DND-41 (cell line): ENCODE results near the gene SMYD4.

Experiments
- ATAC-seq: fragments of 200-7000 bp; cut with Tn5 transposase; 3 replicates; pipeline ENCODE4 v1.9.1; 2021; ENCODE audit warnings: low read depth; ENCODE audit not compliant: insufficient read depth
- DNase-seq: peaks from one replicate; pipeline ENCODE4 v3.0.0-alpha.2; 2020
- H2AFZ ChIP-seq: 2 replicates; pipeline ENCODE4 v1.6.0; 2012; ENCODE audit warnings: low read depth, low read length
- H3K27ac ChIP-seq: 2 replicates; pipeline ENCODE4 v1.5.1; 2012; ENCODE audit warnings: low read length, inconsistent platforms
- H3K27me3 ChIP-seq: fragments of 200-600 bp; sonication (generic); 2 replicates; pipeline ENCODE4 v1.6.0; 2012; ENCODE audit warnings: low read length, mild to moderate bottlenecking, inconsistent platforms; ENCODE audit not compliant: insufficient read depth, poor library complexity
- H3K36me3 ChIP-seq: 2 replicates; pipeline ENCODE4 v1.5.1; 2012; ENCODE audit warnings: low read length, inconsistent platforms; ENCODE audit not compliant: insufficient read depth
- H3K4me1 ChIP-seq: 2 replicates; pipeline ENCODE4 v1.5.1; 2012; ENCODE audit warnings: mild to moderate bottlenecking, low read length; ENCODE audit not compliant: insufficient read depth
- H3K4me2 ChIP-seq: 2 replicates; pipeline ENCODE4 v1.6.0; 2012; ENCODE audit warnings: mild to moderate bottlenecking, moderate library complexity, low read length, inconsistent platforms; ENCODE audit not compliant: insufficient read depth
- H3K4me3 ChIP-seq, 2 experiments: fragments of 200-600 bp in 1 of 2; shearing (Covaris generic) in 1 of 2; 2 replicates each; pipeline ENCODE4 v1.5.1; 2012 to 2016; ENCODE audit warnings: inconsistent platforms in 2 of 2, low read length in 2 of 2, mild to moderate bottlenecking in 2 of 2, low read depth in 1 of 2, moderate library complexity in 1 of 2
- H3K79me2 ChIP-seq: 2 replicates; pipeline ENCODE4 v1.6.0; 2012; ENCODE audit warnings: low read length, inconsistent platforms; ENCODE audit not compliant: insufficient read depth
- H3K9ac ChIP-seq: 2 replicates; pipeline ENCODE4 v1.6.0; 2012; ENCODE audit warnings: low read depth, mild to moderate bottlenecking, inconsistent platforms, low read length, moderate library complexity
- H3K9me3 ChIP-seq: 2 replicates; pipeline ENCODE4 v1.5.1; 2012; ENCODE audit warnings: low read length, moderate library complexity, mild to moderate bottlenecking, inconsistent platforms; ENCODE audit not compliant: insufficient read depth, severe bottlenecking
- H4K20me1 ChIP-seq: 2 replicates; pipeline ENCODE4 v1.6.0; 2012; ENCODE audit warnings: low read length; ENCODE audit not compliant: insufficient read depth
- EZH2 ChIP-seq: IDR thresholded peaks from 3 replicates; pipeline ENCODE4 v1.6.1; 2012; ENCODE audit warnings: borderline replicate concordance, low read depth, mild to moderate bottlenecking, moderate library complexity, low read length, inconsistent platforms; ENCODE audit not compliant: severe bottlenecking
- TF ChIP-seq, protein P1 (sequence below): IDR thresholded peaks from 2 replicates; pipeline ENCODE4 v1.5.1; 2012; ENCODE audit warnings: borderline replicate concordance, low read length, moderate library complexity, mild to moderate bottlenecking; ENCODE audit not compliant: poor library complexity, severe bottlenecking; ENCODE audit errors: extremely low read depth

SMYD4 gene

DNA sequence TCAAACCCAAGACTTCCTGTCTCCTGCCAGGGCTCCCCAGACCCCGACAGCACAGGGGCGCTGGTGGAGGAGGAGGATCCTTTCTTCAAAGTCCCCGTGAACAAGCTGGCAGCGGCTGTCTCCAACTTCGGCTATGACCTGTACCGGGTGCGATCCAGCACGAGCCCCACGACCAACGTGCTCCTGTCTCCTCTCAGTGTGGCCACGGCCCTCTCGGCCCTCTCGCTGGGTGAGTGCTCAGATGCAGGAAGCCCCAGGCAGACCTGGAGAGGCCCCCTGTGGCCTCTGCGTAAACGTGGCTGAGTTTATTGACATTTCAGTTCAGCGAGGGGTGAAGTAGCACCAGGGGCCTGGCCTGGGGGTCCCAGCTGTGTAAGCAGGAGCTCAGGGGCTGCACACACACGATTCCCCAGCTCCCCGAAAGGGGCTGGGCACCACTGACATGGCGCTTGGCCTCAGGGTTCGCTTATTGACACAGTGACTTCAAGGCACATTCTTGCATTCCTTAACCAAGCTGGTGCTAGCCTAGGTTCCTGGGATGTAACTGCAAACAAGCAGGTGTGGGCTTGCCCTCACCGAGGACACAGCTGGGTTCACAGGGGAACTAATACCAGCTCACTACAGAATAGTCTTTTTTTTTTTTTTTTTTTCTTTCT lies 59.8 kb downstream of the SMYD4 start:
- Histone ChIP-seq H3K79me2 (no peaks in the 10 kb centered on the region), H3K4me3 (peak overlapping the region in 1 of 2 experiments; percentile 35; a peak in 2 of 4 replicates), H2AFZ (peak overlapping the region; percentile 74), H3K36me3 (no peaks in the 10 kb centered on the region), H3K9me3 (no peaks in the 10 kb centered on the region), H3K4me2 (peak overlapping the region; percentile 51), H4K20me1 (no peaks in the 10 kb centered on the region), H3K4me1 (peaks cover 23% of the 10 kb centered on the region), H3K27ac (peak overlapping the region; percentile 73), H3K27me3 (no peaks in the 10 kb centered on the region), H3K9ac (peak overlapping the region; percentile 42)
- TF ChIP-seq EZH2: no peak
- TF ChIP-seq, protein P1, sequence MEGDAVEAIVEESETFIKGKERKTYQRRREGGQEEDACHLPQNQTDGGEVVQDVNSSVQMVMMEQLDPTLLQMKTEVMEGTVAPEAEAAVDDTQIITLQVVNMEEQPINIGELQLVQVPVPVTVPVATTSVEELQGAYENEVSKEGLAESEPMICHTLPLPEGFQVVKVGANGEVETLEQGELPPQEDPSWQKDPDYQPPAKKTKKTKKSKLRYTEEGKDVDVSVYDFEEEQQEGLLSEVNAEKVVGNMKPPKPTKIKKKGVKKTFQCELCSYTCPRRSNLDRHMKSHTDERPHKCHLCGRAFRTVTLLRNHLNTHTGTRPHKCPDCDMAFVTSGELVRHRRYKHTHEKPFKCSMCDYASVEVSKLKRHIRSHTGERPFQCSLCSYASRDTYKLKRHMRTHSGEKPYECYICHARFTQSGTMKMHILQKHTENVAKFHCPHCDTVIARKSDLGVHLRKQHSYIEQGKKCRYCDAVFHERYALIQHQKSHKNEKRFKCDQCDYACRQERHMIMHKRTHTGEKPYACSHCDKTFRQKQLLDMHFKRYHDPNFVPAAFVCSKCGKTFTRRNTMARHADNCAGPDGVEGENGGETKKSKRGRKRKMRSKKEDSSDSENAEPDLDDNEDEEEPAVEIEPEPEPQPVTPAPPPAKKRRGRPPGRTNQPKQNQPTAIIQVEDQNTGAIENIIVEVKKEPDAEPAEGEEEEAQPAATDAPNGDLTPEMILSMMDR: no peak
- DNase-seq (peak; percentile 50), ATAC-seq (peak; percentile 76)

- H3K79me2 ChIP-seq: no peaks in the 10 kb centered on the region
- TF ChIP-seq EZH2: no peak
- TF ChIP-seq, protein P1: peak; percentile 18
- H3K4me3 ChIP-seq: no peak overlapping the region
- no peak for ATAC-seq
- H3K4me2 ChIP-seq: no peak overlapping the region
- H3K27me3 ChIP-seq: no peaks in the 10 kb centered on the region
- no peak overlapping the region for H3K27ac ChIP-seq
- no peak overlapping the region for H3K9ac ChIP-seq
- no peaks in the 10 kb centered on the region for H3K36me3 ChIP-seq
- H3K4me1 ChIP-seq: peaks cover 49% of the 10 kb centered on the region
- no peak overlapping the region for H2AFZ ChIP-seq
- H3K9me3 ChIP-seq: no peaks in the 10 kb centered on the region
- no peak for DNase-seq
- H4K20me1 ChIP-seq: no peaks in the 10 kb centered on the region
These were observed 62.3 kb downstream of the SMYD4 start for GRCh38 chr17:1767358-1767757.

DNA sequence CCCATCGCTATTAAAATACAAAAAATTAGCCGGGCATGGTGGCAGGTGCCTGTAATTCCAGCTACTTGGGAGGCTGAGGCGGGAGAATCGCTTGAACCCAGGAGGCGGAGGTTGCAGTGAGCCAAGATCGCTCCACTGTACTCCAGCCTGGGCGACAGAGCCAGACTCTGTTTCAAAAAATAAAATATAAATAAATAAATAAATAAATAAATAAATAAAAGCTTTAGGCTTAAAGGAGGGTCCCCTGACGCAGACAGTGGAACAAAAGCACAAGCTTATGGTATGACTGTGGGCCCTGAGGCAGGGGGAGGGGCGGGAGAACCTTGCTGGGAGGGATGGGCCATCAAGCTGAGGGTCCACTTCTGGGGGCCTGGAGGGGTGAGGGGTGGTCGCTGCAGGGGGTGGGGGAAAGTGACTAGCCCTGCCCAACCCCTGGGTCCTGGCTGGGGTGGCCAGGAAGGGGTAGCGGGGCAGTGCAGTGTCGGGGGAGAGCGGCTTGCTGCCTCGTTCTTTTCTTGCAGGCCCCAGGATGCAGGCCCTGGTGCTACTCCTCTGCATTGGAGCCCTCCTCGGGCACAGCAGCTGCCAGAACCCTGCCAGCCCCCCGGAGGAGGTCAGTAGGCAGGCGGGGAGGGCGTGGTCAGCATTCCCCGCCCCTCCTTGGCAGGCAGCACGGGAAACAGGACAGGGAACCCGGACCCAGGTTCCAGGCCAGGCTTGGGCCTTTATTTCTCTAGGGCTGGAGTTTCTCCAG lies 63.1 kb downstream of the SMYD4 start:
- Histone ChIP-seq H3K79me2 (no peaks in the 10 kb centered on the region), H3K36me3 (no peaks in the 10 kb centered on the region), H3K9ac (no peak overlapping the region), H3K4me3 (no peak overlapping the region), H3K4me1 (peaks cover 48% of the 10 kb centered on the region), H3K27ac (no peak overlapping the region), H3K4me2 (no peak overlapping the region), H2AFZ (no peak overlapping the region), H4K20me1 (no peaks in the 10 kb centered on the region), H3K9me3 (no peaks in the 10 kb centered on the region), H3K27me3 (no peaks in the 10 kb centered on the region)
- TF ChIP-seq EZH2: no peak
- TF ChIP-seq, protein P1: no peak
- no peak for ATAC-seq
- no peak for DNase-seq
